ENCODE results near the gene ITM2C.
A peak's percentile ranks its signal among the peaks of the same experiment; 100 is the strongest.

Gene ITM2C, protein sequence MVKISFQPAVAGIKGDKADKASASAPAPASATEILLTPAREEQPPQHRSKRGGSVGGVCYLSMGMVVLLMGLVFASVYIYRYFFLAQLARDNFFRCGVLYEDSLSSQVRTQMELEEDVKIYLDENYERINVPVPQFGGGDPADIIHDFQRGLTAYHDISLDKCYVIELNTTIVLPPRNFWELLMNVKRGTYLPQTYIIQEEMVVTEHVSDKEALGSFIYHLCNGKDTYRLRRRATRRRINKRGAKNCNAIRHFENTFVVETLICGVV

DNA sequence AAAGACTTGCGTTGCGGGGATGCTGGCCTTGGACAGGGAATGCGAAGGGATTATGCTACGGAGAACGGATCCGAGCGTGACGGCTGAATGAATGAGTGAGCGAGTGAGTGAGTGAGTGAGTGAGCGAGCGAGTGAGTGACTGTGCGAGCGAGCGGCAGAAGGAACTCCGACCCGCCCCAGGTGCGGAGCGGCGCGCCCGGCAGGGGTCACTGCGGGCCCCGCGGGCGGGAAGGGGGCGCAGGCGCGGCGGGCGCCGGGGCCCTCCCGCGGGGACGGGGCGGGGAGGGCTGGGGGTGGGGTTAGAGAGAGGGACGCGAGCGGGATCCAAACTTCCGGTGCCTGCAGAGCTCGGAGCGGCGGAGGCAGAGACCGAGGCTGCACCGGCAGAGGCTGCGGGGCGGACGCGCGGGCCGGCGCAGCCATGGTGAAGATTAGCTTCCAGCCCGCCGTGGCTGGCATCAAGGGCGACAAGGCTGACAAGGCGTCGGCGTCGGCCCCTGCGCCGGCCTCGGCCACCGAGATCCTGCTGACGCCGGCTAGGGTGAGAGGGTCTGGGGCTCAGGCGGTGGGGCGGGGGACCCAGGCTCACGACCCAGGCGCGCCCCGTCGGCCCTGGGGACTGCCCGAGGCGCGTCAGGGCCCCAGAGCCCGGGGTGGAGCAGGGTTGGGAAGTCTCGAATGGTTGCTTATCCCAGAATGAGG, at the start of gene ITM2C:
TSS of gene ITM2C (plus strand) at position 338 of the 702 bp plus-strand sequence. CDS start at position 422, 84 bp downstream.
- peak; percentile 55 for DNase-seq

DNA sequence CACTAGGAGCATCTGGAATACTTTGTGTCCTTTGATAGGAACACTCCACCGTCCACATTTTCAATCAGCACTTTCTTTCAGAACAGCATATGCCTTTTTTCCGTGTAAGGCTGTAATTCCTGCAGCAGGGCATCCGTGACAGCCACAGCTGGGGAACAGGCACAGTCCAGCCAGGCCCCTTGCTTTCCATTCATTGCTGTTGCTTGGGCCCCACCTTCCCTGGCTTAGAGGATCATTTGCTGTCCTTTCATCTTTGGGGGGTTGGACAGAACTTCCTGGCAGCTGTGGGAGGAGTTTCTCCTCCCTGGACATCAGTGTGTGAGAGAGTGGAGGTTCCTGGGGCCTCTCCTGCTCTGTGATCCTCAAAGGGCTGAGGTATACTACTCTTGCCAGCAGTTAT, 49.7 kb upstream of the ITM2C start:
- DNase-seq, result no peak

DNA sequence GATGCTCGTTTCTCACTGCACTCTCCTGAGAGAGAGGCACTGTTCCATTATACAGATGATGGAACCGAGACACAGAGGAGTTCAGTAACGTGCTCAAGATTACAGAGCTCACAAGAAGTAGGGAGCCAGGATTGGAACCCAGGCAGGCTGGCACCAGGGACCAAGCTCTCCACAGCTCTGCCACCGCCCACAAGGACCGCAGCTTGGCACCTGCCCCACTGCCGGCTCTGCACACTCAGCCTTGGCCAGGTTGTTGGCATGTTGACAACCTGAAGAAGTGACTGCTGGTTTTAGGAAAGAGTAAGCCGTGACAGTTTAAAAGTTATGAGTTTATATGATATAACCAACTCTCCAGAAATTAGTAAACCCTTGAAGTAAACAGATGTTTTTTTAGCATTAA, 48.0 kb upstream of the ITM2C start:
- no peak for DNase-seq

DNA sequence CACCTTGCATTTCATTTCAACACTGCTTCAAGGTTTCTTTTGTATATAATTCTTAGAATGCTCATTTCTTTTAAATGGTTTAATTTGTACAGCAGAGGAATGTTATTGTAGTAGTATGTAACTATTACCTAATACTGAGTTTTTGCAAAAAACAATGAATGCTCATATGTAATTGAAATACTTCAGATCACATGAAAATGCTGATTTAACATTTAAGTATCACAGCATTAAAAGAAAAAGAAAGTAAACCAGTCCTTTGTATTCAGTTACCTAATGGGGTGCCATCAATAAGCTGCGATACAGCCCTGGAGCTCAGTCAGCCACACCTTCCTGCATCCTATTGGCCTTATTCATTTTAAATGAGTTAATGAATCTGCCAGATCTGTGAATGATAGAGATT, 45.3 kb upstream of the ITM2C start:
- no peak for DNase-seq

DNA sequence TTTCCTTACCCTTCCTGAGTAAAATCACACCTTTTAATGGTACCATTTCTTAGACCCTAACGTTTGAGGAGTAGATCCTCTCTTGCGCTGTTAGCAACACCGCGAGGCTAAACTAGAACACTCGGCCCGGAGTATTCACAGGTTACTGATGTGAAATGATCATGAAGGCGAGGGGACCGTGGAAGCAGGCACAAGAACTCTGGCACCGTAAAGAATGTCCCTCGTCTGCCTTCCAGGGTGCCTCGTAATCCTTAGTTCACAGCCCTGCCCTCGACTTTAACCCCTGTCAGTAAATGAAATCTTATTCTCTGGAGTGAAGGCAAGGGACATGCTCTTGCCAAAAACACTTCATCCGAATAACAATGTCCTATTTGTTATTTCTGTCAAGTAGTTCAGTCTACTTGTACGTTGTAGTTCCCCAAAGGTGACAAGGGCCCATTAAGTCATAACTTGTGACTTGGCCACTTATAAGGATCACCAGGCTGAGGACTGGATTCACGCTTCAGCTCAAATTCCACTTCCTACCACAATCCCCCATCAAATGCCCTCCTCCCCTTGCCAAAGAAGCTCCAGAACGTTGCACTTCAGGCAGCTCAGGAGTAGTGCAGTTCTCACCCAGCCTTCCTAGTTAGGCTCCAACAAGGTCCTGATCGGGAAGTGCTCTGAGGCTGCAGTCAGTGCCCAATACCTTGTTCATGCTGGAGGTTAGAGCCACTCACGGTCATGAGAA, 43.3 kb upstream of the ITM2C start:
- no peak for DNase-seq

DNA sequence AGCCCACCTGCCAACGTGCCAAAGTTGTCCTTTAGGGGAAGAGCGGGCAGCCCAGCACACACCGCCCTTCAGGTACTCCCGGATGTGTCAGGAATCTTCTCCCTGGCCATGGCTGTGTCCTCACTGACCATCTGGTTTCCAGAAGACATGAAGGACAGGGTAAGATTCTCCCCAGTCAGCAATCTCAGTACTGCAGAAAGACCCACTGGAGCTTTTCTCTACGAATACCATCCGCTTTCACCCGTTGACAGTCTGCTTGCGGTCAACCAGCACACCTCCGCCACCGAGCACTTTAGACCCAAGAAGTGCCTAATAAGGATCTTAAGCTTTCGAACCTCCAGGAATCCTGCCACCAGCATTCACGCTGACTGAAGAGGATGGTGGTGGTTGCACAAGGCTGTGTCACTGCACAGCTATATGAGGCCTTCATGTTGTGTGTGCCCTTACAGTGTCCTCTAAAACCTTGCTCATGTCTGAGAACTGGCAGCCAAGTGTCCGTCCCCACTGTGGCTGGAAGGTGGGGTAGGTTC, 42.7 kb upstream of the ITM2C start:
- DNase-seq, result no peak

DNA sequence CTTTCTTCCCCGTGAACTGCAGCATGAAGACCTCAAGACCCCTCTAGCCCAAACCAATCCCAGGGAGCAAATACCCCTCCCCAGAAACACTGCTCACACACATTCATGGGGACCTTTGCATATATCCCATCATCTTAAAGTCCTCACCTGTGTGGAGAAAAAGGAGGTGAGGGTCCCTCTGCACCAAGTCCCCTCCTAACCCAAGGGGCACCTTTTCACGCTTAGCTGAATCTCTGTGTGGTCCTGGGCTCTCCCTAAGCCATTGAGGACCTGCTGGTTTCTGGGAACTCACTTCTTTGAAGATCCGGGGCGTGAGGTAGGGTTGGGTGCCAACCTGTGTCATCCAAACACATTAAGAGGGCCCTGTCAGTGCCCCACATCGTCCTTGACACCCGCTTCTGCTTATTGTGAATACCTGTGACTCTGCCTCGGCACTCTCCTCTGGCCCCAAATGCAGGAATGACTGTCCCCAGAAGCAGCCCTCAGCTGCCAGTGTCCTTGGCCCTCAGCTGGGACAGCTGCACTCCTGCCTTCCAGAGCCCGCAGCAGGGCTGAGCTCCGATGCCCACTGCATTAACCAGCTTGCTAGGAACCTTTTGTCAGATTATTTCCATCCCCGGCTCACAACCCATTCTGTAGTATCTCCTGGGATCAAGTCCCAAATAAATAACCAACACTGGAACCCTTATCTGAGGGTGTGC, 41.3 kb upstream of the ITM2C start:
- no peak for DNase-seq

DNA sequence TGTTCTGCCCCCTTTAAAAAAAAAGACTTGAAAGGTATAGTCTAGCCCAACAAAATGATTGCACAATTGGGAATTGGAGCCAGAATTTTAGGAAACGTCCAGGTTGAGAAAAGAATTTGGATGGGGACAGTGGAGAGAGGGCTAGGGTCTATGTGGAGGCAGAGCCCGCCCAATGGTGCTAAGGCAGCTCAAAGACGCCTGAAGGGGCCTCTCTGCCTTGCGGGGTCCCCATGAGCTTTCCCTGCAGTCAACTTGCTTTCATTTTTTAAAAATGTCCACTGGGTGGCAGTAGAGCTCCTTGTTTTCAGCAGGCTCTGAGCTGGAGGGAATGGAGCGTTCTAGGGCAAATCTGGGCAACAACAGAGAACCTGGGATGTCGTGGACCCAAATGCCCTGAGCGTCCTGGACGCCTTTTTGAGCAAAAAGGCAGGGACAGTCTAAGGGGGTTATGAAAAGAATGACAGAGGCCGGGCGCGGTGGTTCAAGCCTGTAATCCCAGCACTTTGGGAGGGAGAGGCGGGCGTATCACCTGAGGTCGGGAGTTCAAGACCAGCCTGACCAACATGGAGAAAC, 40.2 kb upstream of the ITM2C start:
- DNase-seq, result peak; percentile 76

DNA sequence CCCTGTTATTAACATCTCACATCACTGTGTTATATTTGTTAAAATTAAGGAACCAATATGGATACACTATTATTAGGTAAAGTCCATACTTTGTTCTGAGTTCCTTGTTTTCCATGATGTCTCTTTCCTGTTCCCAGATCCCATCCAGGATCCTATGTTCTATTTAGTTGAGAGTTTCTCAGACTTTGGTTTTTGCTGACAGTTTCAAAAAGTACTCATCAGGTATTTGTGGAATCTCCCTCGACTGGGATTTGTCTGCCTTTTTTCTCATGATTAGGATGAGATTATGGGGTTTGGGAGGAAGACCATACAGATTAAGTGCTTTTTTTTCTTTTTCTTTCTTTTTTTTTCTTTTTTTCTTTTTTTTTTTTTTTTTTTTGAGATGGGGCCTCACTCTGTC, 39.4 kb upstream of the ITM2C start:
- no peak for DNase-seq

DNA sequence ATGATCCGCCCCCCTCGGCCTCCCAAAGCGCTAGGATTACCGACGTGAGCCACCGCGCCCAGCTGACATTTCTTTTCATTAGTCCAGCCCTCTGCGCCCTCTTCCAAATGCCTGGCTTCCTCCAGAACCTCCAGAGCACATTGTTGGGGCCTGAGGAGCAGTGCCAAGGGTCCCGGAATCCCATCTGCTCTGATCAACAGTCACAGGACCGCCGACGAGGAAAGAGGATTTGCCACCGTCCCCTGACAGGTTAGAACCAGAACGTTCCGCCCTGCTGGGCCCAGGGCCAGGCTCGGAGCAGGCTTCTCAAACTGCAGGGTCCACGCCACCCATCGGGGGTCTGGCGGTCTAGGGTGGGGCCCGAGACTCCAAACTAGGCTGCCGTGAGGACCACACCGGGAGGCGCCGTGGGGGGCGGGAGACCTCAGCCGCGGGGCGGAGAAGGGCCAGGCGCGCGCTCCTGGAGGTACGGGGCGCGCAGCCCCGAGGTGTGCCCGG, 36.9 kb upstream of the ITM2C start:
- no peak for DNase-seq

DNA sequence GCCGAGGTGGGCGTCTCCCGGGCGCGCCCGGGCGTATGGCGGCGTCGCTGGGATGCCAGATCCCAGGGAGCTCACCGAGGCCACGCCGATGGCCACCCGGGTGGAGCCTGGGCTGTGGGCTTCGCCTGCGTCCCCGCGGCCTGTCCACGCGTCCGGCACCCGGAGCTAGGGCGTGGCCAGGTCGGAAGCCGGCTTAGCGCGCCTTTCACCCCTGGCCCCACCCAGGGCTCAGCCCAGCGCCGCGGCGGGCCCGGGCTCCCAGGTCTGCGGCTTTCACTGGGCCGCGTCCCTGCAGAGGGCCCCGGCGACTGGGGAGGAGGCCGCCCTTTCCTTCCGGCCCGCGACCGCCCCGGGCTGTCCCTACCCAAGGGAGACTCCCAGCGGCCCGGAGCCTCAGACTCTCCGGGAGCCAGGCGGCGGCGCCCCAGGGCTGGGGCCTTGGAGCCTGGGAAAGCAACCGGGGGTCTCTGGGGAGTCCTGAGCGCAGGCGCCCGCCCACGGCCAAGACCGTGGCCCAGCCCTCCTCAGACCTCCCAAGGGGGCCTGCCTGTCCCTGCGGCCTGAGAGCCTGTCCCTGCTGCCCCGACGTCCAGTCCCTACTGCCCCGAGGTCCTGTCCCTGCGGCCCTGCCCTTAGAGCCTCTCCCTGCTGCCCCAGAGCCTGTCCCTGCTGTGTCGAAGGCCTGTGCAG, 36.3 kb upstream of the ITM2C start:
- no peak for DNase-seq

DNA sequence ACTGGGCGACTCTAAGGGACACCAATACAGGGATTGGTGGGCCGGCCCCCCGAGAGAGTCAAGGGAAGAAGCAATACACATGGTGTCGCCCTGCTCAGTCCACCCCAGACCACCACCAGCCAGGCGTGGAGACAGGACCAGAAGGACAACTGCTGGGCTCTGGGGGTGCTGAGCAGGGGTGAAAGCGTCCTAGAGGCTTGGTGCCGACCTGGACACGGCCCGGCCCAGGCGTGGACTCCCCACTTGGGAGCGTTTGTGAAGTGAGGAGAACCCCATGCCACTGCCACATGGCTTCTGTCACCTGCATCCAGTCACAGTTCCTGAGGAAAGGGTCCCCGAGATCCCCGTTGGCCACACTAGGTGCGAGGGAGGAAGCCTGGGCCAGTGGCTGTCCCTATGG, 35.4 kb upstream of the ITM2C start:
- no peak for DNase-seq

DNA sequence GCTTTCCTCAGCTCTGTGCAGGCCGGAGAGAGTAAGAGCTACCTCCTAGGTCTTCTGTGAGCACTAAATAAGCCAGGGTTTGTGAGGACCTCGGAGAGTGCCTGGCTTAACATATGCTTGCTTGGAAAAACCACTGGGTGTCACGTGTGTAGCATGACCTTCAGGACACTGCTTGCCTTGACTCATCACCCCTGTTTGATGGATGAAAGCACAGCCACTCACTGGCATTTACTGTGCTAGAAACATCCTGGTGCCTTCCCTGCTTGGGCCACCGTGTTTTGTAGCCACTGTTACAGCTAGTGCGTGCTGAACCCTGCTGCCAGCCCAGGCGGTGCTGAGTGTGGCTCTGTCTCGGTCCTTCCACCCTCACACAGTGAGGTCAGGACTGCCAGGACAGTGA, 34.8 kb upstream of the ITM2C start:
- no peak for DNase-seq

DNA sequence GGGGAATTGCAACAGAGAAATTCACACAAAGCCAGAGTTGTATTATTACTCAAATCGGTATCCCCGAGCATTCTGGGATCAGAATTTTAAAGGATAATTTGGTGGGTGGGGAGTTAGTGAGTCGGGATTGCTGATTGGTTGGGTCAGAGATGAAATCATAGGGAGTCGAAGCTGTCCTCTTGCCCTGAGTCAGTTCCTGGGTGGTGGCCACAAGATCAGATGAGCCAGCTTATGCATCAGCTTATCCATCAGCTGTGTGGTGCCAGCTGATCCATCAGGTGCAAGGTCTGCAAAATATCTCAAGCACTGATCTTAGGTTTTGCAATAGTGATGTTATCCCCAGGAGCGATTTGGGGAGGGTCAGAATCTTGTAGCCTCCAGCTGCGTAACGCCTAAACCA, 34.3 kb upstream of the ITM2C start:
- DNase-seq, result no peak

DNA sequence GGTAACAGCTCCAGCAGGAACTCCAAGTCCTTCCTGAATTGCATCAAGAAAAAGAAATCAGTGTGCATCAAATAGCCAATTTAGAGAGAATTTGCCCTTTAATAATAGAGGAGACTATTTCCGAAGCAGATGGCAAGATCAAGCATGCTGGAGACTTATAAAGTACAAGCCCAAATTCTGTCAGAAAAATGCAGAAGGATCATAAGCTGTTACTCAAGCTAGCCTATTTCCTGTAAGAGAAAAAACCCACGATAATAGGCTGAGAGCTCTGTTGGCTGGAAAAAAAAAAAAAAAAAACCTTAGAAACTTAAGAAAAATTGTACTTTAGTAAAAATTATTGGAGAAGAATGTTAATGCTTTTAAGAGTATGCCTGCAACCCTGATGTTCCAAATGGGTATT, 24.4 kb upstream of the ITM2C start:
- DNase-seq, result no peak

DNA sequence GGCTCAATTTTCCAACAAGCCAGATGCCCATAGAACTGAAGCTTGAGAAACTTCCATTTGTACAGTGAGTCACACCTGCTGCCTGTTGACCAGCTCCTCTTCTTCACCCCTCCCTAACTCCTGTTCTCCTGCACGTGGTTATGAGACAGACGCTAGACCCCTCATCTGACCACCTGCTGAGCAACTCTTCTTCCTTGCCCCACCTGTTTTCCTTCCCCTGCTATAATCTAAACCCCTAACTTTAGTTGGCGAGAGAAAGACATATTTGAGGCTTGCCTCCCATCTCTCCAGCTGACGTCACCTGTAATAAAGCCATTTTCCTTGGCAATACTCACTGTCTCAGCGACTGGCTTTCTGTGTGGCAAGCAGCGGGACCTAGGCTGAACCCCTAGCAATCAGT, 22.3 kb upstream of the ITM2C start:
- DNase-seq, result no peak

DNA sequence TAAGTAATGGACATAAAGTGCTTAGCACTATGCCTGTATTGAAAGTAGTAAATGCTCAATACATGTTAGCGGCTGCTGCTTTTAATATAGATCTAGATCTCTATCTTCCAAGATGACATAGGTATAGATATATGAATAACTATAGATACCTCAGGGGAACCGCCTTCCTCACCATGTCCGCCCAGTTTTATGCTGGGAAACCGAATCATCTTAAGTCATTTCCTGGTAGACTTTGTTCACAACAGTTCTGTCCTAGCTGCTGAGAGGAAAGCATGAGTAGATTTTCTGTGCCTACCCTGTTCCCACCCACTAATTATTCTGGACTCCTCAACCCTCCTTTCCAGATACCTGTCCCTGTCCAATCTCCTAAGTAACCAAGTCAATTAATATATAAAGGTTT, 21.6 kb upstream of the ITM2C start:
- no peak for DNase-seq

DNA sequence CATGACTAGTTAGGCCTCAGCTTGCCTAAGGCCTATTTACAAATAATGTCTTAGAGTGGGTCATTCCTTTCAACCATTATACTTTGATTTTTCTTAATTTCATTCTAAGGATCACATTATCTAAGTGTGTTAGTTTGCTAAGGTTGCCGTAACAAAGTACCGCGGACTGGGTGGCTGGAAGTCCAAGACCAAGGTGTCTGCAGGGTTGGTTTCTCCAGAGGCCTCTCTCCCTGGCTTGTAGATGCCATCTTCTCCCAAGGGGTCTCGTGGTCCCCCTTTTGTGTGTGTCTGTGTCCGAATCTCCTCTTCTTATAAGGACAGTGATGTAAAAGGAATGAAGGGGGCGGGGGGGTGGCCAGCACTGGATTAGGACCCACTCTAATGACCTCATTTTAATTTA, 18.4 kb upstream of the ITM2C start:
- no peak for DNase-seq

DNA sequence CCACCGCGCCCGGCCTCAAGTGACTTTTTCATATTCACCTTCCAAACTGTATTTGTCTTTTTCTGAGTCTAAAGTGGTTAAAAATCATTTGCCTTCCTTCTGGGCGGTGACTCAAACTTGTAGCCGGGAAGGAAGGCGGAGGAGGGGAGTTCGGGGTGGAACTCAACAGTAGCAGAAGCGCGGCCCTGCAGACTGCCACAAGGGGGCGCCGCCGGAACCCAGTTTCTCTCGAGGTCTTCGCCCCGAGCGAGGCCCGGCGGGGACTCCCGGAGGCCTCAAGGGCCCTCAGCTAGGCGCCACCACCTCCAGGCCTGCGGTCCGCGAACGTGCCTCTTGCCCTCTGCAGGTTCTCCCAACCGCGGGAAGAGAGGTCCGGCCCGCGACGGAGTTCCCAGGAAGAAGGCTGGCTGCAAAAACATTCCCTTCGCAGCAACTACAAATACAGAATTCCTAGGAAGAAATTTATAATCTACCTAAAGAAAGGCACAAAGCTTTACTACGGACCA, 16.8 kb upstream of the ITM2C start:
- peak; percentile 66 for DNase-seq

DNA sequence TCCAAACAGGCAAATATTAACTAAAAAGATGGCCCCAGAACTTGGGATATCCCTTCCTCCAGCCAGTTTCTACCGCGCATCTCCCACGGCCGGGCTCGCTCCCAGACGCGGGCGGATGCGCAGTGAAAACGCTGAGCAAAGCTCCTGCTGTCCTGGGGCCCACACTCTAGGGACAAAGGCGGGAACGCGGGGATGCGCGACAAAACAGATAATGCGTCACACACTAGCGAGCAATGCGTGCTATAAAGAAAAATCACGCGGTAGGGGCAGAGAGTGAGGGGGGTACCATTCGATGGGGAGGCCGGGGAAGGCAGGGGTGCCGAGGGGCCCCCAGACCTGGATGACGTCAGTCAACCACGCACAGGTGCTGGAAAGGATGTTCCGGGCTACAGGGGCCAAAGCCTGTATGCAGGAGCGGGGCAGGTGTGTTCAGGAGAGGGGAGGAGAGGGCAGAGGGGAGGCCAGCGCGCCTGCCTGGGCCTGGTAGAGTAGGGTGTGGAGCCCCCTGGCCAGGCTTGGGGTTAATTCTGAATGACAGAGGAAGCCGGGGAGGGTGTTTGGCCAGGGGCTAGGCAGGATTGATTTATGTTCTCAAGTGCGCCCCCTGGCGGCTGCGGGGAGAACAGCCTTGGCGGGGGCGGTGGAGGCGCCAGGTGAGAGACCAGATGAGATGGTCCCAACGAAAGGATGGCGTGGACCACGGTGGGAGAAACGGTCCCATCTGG, 14.9 kb upstream of the ITM2C start:
- DNase-seq, result no peak

DNA sequence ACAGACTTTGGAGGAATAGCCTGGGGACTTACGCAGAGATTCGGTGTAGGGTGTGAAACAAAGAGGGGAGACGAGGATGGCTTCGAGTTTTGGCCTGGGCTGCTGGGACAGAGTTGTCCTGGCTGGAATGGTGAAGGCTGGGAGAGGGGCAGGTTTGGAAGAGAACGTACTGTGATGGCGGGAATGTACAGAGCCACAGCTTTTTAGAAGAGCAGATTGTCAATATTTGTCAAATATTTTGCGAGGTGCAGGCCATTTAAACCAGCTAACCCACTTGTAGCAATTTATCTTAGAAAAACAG, 14.4 kb upstream of the ITM2C start:
- no peak for DNase-seq

All from midbrain (tissue), 1 donor.